ENCODE measurements around the gene DNAJC27.

DNA sequence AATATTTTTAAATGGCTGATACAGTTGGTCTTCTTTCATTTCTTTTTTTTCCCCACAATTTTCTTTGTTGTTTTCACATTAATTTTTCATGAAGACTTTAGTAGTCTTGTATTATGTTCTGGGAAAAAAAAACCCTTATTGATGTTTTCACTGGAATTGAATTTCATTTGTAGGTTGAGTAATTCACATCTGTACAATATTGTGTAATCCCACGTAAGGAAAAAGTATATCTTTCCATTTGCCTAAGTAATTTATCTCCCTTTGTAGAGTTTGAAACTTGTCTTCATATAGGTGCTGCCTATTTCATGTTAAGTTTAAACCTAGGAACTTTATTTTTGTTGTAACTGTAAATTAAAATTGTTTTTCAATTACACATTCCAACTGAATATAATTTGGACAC, 2.0 kb downstream of the DNAJC27 start:
- TF ChIP-seq CTCF (IDR thresholded peaks at IDR 0.05) (no peak), POLR2A (IDR thresholded peaks at IDR 0.05) (no peak), EP300 (IDR thresholded peaks at IDR 0.05) (no peak)

Data from gastroesophageal sphincter (tissue), 3 donors.